ENCODE results near the gene INPP4B. TPM values are rescaled to one million over a fixed set of nuclear protein-coding genes. Genes with fewer than 3 reads are reported as not detected.

Gene INPP4B
- total and polyA plus RNA-seq, 2 of the 4 experiments (the other 2 are of a cell fraction) = 1.8 to 14.0 TPM

DNA sequence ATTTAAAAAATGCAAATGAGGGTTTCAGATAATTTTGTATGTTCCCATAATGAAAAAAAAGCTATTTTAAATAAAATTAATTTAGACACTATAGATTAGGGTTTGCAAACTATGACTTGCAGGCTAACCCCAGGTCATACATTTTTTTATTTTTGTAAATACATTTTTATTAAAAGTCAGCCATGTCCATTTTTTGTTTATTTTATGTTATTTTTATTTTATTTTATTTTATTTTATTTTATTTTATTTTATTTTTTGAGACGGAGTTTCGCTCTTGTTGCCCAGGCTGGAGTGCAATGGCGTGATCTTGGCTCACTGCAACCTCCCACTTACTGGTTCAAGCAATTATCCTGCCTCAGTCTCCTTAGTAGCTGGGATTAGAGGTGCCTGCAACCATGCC lies 749.1 kb downstream of the INPP4B start:
- no peaks in the 10 kb centered on the region for H3K36me3 ChIP-seq (ENCODE audit: control insufficient read depth, insufficient read depth, low read length)
- CTCF ChIA-PET = no interaction called here
- no peak overlapping the region for H3K4me3 ChIP-seq (ENCODE audit: insufficient read depth, low read depth, low read length)
- TF ChIP-seq CEBPB (IDR thresholded peaks at IDR 0.05; ENCODE audit: low read depth, low read length) = no peak
- no peak for TF ChIP-seq RFX5 (IDR thresholded peaks at IDR 0.05; ENCODE audit: low read depth, low read length)
- no peak for TF ChIP-seq NFE2L2 (IDR thresholded peaks at IDR 0.05; ENCODE audit: low read depth, low read length)
- no peak for TF ChIP-seq FOS (IDR thresholded peaks at IDR 0.05; ENCODE audit: low read depth, low read length)
- TF ChIP-seq MXI1 (IDR thresholded peaks at IDR 0.05; ENCODE audit: borderline replicate concordance, low read depth, low read length) = no peak
- TF ChIP-seq SMC3 (IDR thresholded peaks at IDR 0.05; ENCODE audit: low read depth, low read length) = no peak
- TF ChIP-seq, protein P1, sequence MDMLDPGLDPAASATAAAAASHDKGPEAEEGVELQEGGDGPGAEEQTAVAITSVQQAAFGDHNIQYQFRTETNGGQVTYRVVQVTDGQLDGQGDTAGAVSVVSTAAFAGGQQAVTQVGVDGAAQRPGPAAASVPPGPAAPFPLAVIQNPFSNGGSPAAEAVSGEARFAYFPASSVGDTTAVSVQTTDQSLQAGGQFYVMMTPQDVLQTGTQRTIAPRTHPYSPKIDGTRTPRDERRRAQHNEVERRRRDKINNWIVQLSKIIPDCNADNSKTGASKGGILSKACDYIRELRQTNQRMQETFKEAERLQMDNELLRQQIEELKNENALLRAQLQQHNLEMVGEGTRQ (IDR thresholded peaks at IDR 0.05; ENCODE audit: low read depth, low read length) = no peak
- TF ChIP-seq BHLHE40 (IDR thresholded peaks at IDR 0.05; ENCODE audit: low read depth, low read length) = no peak
- no peak for TF ChIP-seq MAFK (IDR thresholded peaks at IDR 0.05; ENCODE audit: low read depth, low read length)
- no peak for TF ChIP-seq RCOR1 (IDR thresholded peaks at IDR 0.05; ENCODE audit: insufficient replicate concordance, low read length)
- TF ChIP-seq ELK1 (IDR thresholded peaks at IDR 0.05; ENCODE audit: borderline replicate concordance, low read depth, low read length) = no peak
- TF ChIP-seq RAD21 (IDR thresholded peaks at IDR 0.05; ENCODE audit: low read length) = no peak
- no peak for TF ChIP-seq CHD1 (IDR thresholded peaks at IDR 0.05; ENCODE audit: low read depth, low read length)
- POLR2A ChIA-PET (ENCODE audit: unreplicated experiment) = no interaction called here
- no peak overlapping the region for H4K5ac ChIP-seq (ENCODE audit: low read depth, low read length)
- ATAC-seq (ENCODE audit: low read depth) (no peak), DNase-seq (no peak)
- no peak overlapping the region for H3K9ac ChIP-seq (ENCODE audit: low read depth, low read length)
- H2AK5ac ChIP-seq (ENCODE audit: low read depth, low read length) = no peak overlapping the region
- H4K20me1 ChIP-seq (ENCODE audit: insufficient read depth, low read length) = no peaks in the 10 kb centered on the region
- in situ Hi-C loops (cut with MboI; ENCODE audit: low sequenced_read_pairs) (no loop called here), intact Hi-C loops (cut with micrococcal nuclease) (loop anchor here (10.0 kb wide), 3 partner anchors 272 to 872 kb away; partner anchors contain the start of gene ZNF330), dilution Hi-C loops (cut with HindIII; ENCODE audit: low sequenced_read_pairs, unreplicated experiment) (no loop called here)
- H3K9me3 ChIP-seq (ENCODE audit: control insufficient read depth, insufficient read depth, low read length) = no peaks in the 10 kb centered on the region
- H3K4me2 ChIP-seq (ENCODE audit: low read depth, low read length) = no peak overlapping the region
- no peak overlapping the region for H3K23ac ChIP-seq (ENCODE audit: low read depth, low read length)
- H3K4ac ChIP-seq (ENCODE audit: low read depth, low read length) = no peak overlapping the region
- H4K91ac ChIP-seq (ENCODE audit: insufficient read depth, low read depth, low read length) = no peak overlapping the region
- H3K79me1 ChIP-seq (ENCODE audit: low read depth in 1 of 2, low read length in 2 of 2) = no peaks in the 10 kb centered on the region
- H3K9me1 ChIP-seq (ENCODE audit: insufficient read depth, low read length) = peaks cover under 1% of the 10 kb centered on the region; the same call in 1 of the 2 replicates
- H3K56ac ChIP-seq (ENCODE audit: extremely low read depth, insufficient read depth, low read length) = no peak overlapping the region
- H3K27ac ChIP-seq (ENCODE audit: insufficient read depth, low read length) = no peak overlapping the region
- BruUV-seq (replicated peaks) = no TSS peak
- no peak overlapping the region for H2BK20ac ChIP-seq (ENCODE audit: low read depth, low read length)
- no peak overlapping the region for H2BK120ac ChIP-seq (ENCODE audit: low read depth, low read length)
- H2BK15ac ChIP-seq (ENCODE audit: low read depth, low read length) = 0 out of 3 replicates have a peak overlapping the region, but pooled peaks have one; percentile 44
- no peak overlapping the region for H4K8ac ChIP-seq (ENCODE audit: low read depth in 2 of 2, low read length in 2 of 2)
- no CpG with 5 or more reads among the region's 3 CpGs for WGBS, 2 experiments (ENCODE audit: extremely low coverage in 2 of 2, insufficient read length in 1 of 2)
- peaks cover 5% of the 10 kb centered on the region for H3K4me1 ChIP-seq (ENCODE audit: control insufficient read depth, insufficient read depth, low read length)
- H2AK9ac ChIP-seq (replicated peaks; ENCODE audit: low read depth, low read length, poor library complexity) = no peak overlapping the region
- H3K18ac ChIP-seq (ENCODE audit: low read depth, low read length) = peak overlapping the region; percentile 11; the same call in 1 of the 2 replicates
- H2BK5ac ChIP-seq (ENCODE audit: low read depth, low read length, poor library complexity, severe bottlenecking) = peak overlapping the region; percentile 40
- H3K14ac ChIP-seq (replicated peaks; ENCODE audit: low read depth, low read length) = no peak overlapping the region
- no peaks in the 10 kb centered on the region for H3K27me3 ChIP-seq (ENCODE audit: control insufficient read depth, insufficient read depth, low read length)
- no peak overlapping the region for H2AFZ ChIP-seq (replicated peaks; ENCODE audit: low read length, poor library complexity)
